Measurements from ENCODE around the gene GRIA3.

Gene GRIA3

GRCh38 chrX:123271902-123272301 lies 87.8 kb downstream of the GRIA3 start:
- H2AFZ ChIP-seq = no peak overlapping the region
- H3K9ac ChIP-seq = no peak overlapping the region
- H3K36me3 ChIP-seq (ENCODE audit: control insufficient read depth, insufficient read depth, low read length) = no peaks in the 10 kb centered on the region
- H3K4me1 ChIP-seq = no peaks in the 10 kb centered on the region
- H3K27me3 ChIP-seq (ENCODE audit: control insufficient read depth, insufficient read depth, low read length) = no peaks in the 10 kb centered on the region
- H3K9me3 ChIP-seq (ENCODE audit: control insufficient read depth, low read length) = no peaks in the 10 kb centered on the region
- no peaks in the 10 kb centered on the region for H3K79me2 ChIP-seq
- H3K4me3 ChIP-seq (ENCODE audit: low read depth, low read length) = no peak overlapping the region
- H3K27ac ChIP-seq = no peak overlapping the region
- no peak overlapping the region for H3K4me2 ChIP-seq (ENCODE audit: low read length)
- TF ChIP-seq CTCF (IDR thresholded peaks at IDR 0.05) = no peak

- no peak overlapping the region for H3K27ac ChIP-seq
- H3K36me3 ChIP-seq (ENCODE audit: control insufficient read depth, insufficient read depth, low read length) = no peaks in the 10 kb centered on the region
- H2AFZ ChIP-seq = no peak overlapping the region
- H3K4me3 ChIP-seq (ENCODE audit: low read depth, low read length) = no peak overlapping the region
- no peaks in the 10 kb centered on the region for H3K27me3 ChIP-seq (ENCODE audit: control insufficient read depth, insufficient read depth, low read length)
- H3K4me2 ChIP-seq (ENCODE audit: low read length) = no peak overlapping the region
- H3K79me2 ChIP-seq = no peaks in the 10 kb centered on the region
- H3K9me3 ChIP-seq (ENCODE audit: control insufficient read depth, low read length) = no peaks in the 10 kb centered on the region
- no peak for TF ChIP-seq CTCF (IDR thresholded peaks at IDR 0.05)
- no peak overlapping the region for H3K9ac ChIP-seq
- no peaks in the 10 kb centered on the region for H3K4me1 ChIP-seq
Observed at GRCh38 chrX:123272630-123273029, 88.6 kb downstream of the GRIA3 start.

GRCh38 chrX:123274796-123275195 lies 90.7 kb downstream of the GRIA3 start:
- H2AFZ ChIP-seq = no peak overlapping the region
- no peaks in the 10 kb centered on the region for H3K27me3 ChIP-seq (ENCODE audit: control insufficient read depth, insufficient read depth, low read length)
- no peak overlapping the region for H3K9ac ChIP-seq
- no peak overlapping the region for H3K4me3 ChIP-seq (ENCODE audit: low read depth, low read length)
- H3K9me3 ChIP-seq (ENCODE audit: control insufficient read depth, low read length) = no peaks in the 10 kb centered on the region
- H3K36me3 ChIP-seq (ENCODE audit: control insufficient read depth, insufficient read depth, low read length) = no peaks in the 10 kb centered on the region
- no peak overlapping the region for H3K4me2 ChIP-seq (ENCODE audit: low read length)
- no peaks in the 10 kb centered on the region for H3K4me1 ChIP-seq
- no peaks in the 10 kb centered on the region for H3K79me2 ChIP-seq
- H3K27ac ChIP-seq = no peak overlapping the region
- TF ChIP-seq CTCF (IDR thresholded peaks at IDR 0.05) = no peak

GRCh38 chrX:123277347-123277746 lies 93.3 kb downstream of the GRIA3 start:
- Histone ChIP-seq H2AFZ (no peak overlapping the region), H3K4me2 (ENCODE audit: low read length) (no peak overlapping the region), H3K27ac (no peak overlapping the region), H3K79me2 (no peaks in the 10 kb centered on the region), H3K36me3 (ENCODE audit: control insufficient read depth, insufficient read depth, low read length) (no peaks in the 10 kb centered on the region), H3K9me3 (ENCODE audit: control insufficient read depth, low read length) (no peaks in the 10 kb centered on the region), H3K27me3 (ENCODE audit: control insufficient read depth, insufficient read depth, low read length) (no peaks in the 10 kb centered on the region), H3K4me1 (no peaks in the 10 kb centered on the region), H3K9ac (no peak overlapping the region), H3K4me3 (ENCODE audit: low read depth, low read length) (no peak overlapping the region)
- TF ChIP-seq CTCF (IDR thresholded peaks at IDR 0.05) = no peak

GRCh38 chrX:123277821-123278220 lies 93.7 kb downstream of the GRIA3 start:
- no peak for TF ChIP-seq CTCF (IDR thresholded peaks at IDR 0.05)
- H3K9ac ChIP-seq = no peak overlapping the region
- no peaks in the 10 kb centered on the region for H3K27me3 ChIP-seq (ENCODE audit: control insufficient read depth, insufficient read depth, low read length)
- no peaks in the 10 kb centered on the region for H3K4me1 ChIP-seq
- no peak overlapping the region for H3K4me3 ChIP-seq (ENCODE audit: low read depth, low read length)
- no peak overlapping the region for H3K4me2 ChIP-seq (ENCODE audit: low read length)
- H2AFZ ChIP-seq = no peak overlapping the region
- no peak overlapping the region for H3K27ac ChIP-seq
- no peaks in the 10 kb centered on the region for H3K79me2 ChIP-seq
- H3K36me3 ChIP-seq (ENCODE audit: control insufficient read depth, insufficient read depth, low read length) = no peaks in the 10 kb centered on the region
- H3K9me3 ChIP-seq (ENCODE audit: control insufficient read depth, low read length) = no peaks in the 10 kb centered on the region

All from parathyroid adenoma (tissue), 2 donors.